HG02571 (cell line): ENCODE data around the gene RNU4-1.
A peak's percentile ranks its signal among the peaks of the same experiment; 100 is the strongest.

ENCODE experiments used
- ATAC-seq: cut with Tn5 transposase; IDR thresholded peaks from one replicate; pipeline ENCODE4 v1.9.1; 2021; ENCODE audit warnings: mild to moderate bottlenecking, moderate library complexity; ENCODE audit not compliant: unreplicated experiment

Gene RNU4-1

GRCh38 chr12:120290609-120291305 lies 2.3 kb downstream of the RNU4-1 start:
- no peak for ATAC-seq

GRCh38 chr12:120287491-120287890 lies 5.5 kb downstream of the RNU4-1 start:
- no peak for ATAC-seq

GRCh38 chr12:120286768-120287490 lies 6.1 kb downstream of the RNU4-1 start:
- no peak for ATAC-seq

GRCh38 chr12:120284381-120284780 lies 8.7 kb downstream of the RNU4-1 start:
- no peak for ATAC-seq

- no peak for ATAC-seq
Observed at GRCh38 chr12:120283318-120283717, 9.7 kb downstream of the RNU4-1 start.

GRCh38 chr12:120278137-120279069 lies 14.6 kb downstream of the RNU4-1 start:
- no peak for ATAC-seq

GRCh38 chr12:120276734-120277133 lies 16.3 kb downstream of the RNU4-1 start:
- ATAC-seq, result no peak

- ATAC-seq, result no peak
Observed at GRCh38 chr12:120267736-120268135, 25.3 kb downstream of the RNU4-1 start.

- ATAC-seq, result no peak
Observed at GRCh38 chr12:120266180-120266870, 26.7 kb downstream of the RNU4-1 start.

GRCh38 chr12:120265473-120266179 lies 27.4 kb downstream of the RNU4-1 start, which contains the start of gene PXN:
Gene PXN (minus strand): TSS chr12:120265730. CDS start chr12:120265629, 101 bp downstream.
- ATAC-seq, result peak; percentile 58

- ATAC-seq, result peak; percentile 22
Observed at GRCh38 chr12:120264904-120265472, 28.0 kb downstream of the RNU4-1 start.

- ATAC-seq, result no peak
Observed at GRCh38 chr12:120264086-120264903, 28.7 kb downstream of the RNU4-1 start.

GRCh38 chr12:120263748-120264085 lies 29.3 kb downstream of the RNU4-1 start:
- no peak for ATAC-seq

GRCh38 chr12:120262852-120263747 lies 29.9 kb downstream of the RNU4-1 start:
- no peak for ATAC-seq

- ATAC-seq, result no peak
Observed at GRCh38 chr12:120261951-120262851, 30.8 kb downstream of the RNU4-1 start.

- no peak for ATAC-seq
Observed at GRCh38 chr12:120260607-120261006, 32.4 kb downstream of the RNU4-1 start.
